Prostate gland (tissue), 2 donors: ENCODE data around the gene HRH2.

Experiments
- CTCF ChIP-seq, 4 experiments: fragments of 200-600 bp in 2 of 4; fragments of 450-650 bp in 2 of 4; sonication (generic) in 2 of 4; IDR thresholded peaks; 1 replicate in 3 of 4; 2 replicates in 1 of 4; pipeline ENCODE4 v1.5.1; 2016 to 2019; ENCODE audit warnings: antibody characterized with exemption in 4 of 4, mild to moderate bottlenecking in 2 of 4, moderate library complexity in 2 of 4
- POLR2AphosphoS5 ChIP-seq: sonication (generic); formaldehyde crosslinking; IDR thresholded peaks from one replicate; pipeline ENCODE4 v1.6.1; 2017; ENCODE audit warnings: antibody characterized with exemption

- TF ChIP-seq CTCF (IDR thresholded peaks at IDR 0.05) (no peak), POLR2AphosphoS5 (no peak)
Observed at GRCh38 chr5:175677571-175677970, 19.7 kb downstream of the HRH2 start.
